ENCODE results near the gene CNTNAP2. TPM values are rescaled to one million over a fixed set of nuclear protein-coding genes. Genes with fewer than 3 reads are reported as not detected.

Gene CNTNAP2
- total and polyA plus RNA-seq, 2 of the 13 experiments (the other 11 are each of a cell fraction or from before 2014, with no cell fraction given): 0.40 to 0.42 TPM

GRCh38 chr7:146090023-146090645, 26.5 kb upstream of the CNTNAP2 start:
- FAIRE-seq: no peak
- in situ Hi-C loops (cut with HindIII; ENCODE audit: extremely low pct_ligation_motif_present, low pct_unique_long_range_greater_than_20kb): loop anchor here (10.0 kb wide), 1 partner anchor 1055 kb away; no protein-coding TSS in a partner anchor
- no peaks in the 10 kb centered on the region for H3K79me2 ChIP-seq (ENCODE audit: insufficient read depth, low read length)
- no peaks in the 10 kb centered on the region for H4K20me1 ChIP-seq (ENCODE audit: insufficient read depth, low read length)
- peak; percentile 8 for DNase-seq (ENCODE audit: low spot score)
- H3K36me3 ChIP-seq (replicated peaks in 1 of 2; ENCODE audit: control insufficient read depth in 1 of 2, insufficient read depth in 2 of 2, low read length in 2 of 2): no peaks in the 10 kb centered on the region
- no peak overlapping the region for H3K4me3 ChIP-seq (replicated peaks in 1 of 3; ENCODE audit: insufficient read depth in 1 of 3, low read depth in 2 of 3, low read length in 3 of 3)
- H3K4me2 ChIP-seq (ENCODE audit: low read depth, low read length): no peak overlapping the region
- H3K27me3 ChIP-seq (ENCODE audit: control insufficient read depth in 1 of 2, insufficient read depth in 2 of 2, low read length in 2 of 2): no peaks in the 10 kb centered on the region
- CTCF ChIA-PET (ENCODE audit: low intra/inter-chr PET ratio, low total read pairs): interaction anchor here (1.0 to 1.3 kb wide), 2 partner anchors 1053 to 1351 kb away, joined by 3 to 9 read pairs; no protein-coding TSS in a partner anchor
- H3K4me1 ChIP-seq (ENCODE audit: insufficient read depth, low read length): no peaks in the 10 kb centered on the region
- 0 out of 2 replicates have a peak, but pooled peaks cover 1% of the 10 kb centered on the region for H3K9me3 ChIP-seq (ENCODE audit: low read length)
- peak; percentile 68 for ATAC-seq
- 1% methylated on average over 4 of the region's 4 CpGs for WGBS (ENCODE audit: low lambda C conversion rate)
- POLR2A ChIA-PET: no interaction called here
- no TSS peak for BruUV-seq (replicated peaks)
- no peak overlapping the region for H3K27ac ChIP-seq (ENCODE audit: extremely low read length, insufficient read depth, low read length)
- H2AFZ ChIP-seq (ENCODE audit: low read length): no peak overlapping the region
- intact Hi-C loops (cut with micrococcal nuclease; ENCODE audit: unreplicated experiment): loop anchor here (1.0 kb wide), 1 partner anchor 1054 kb away; no protein-coding TSS in a partner anchor
- no peak overlapping the region for H3K9ac ChIP-seq (ENCODE audit: insufficient read depth, low read depth, low read length)
- TF ChIP-seq CTCF (CRISPR knock-in tag; IDR thresholded peaks at IDR 0.05): peak; percentile 57
- no peak for TF ChIP-seq GZF1 (CRISPR knock-in tag; IDR thresholded peaks at IDR 0.05)
- peak; percentile 36; the same call in 1 of the 2 replicates for TF ChIP-seq SMC3 (IDR thresholded peaks at IDR 0.05; ENCODE audit: low read length)
- TF ChIP-seq ZNF160 (CRISPR knock-in tag; IDR thresholded peaks at IDR 0.05): no peak
- TF ChIP-seq STAG1 (CRISPR knock-in tag; IDR thresholded peaks at IDR 0.05): peak; percentile 65

DNA sequence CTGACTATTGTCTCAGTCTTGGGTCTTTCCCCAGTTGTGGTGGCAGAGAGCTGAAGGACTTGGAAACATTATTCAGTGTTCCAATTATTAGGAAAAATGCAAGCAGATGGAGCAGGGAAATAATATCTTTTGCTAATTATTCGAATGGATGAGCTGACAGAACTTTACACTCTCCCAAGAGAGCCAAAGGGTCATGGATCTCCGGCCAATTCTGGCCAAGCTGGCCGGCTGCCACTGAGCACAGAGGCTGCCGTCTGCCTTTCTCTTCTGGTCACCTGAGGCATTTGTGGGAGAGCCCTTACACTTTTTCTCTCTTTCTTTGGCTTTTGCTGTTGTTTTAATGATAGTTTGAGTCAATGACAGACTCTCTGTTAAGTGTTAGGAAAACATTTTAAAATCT, 22.2 kb upstream of the CNTNAP2 start:
- H3K4me1 ChIP-seq (ENCODE audit: insufficient read depth, low read length): no peaks in the 10 kb centered on the region
- in situ Hi-C loops (cut with HindIII; ENCODE audit: extremely low pct_ligation_motif_present, low pct_unique_long_range_greater_than_20kb): loop anchor here (10.0 kb wide), 1 partner anchor 1060 kb away; no protein-coding TSS in a partner anchor
- ChIA-PET CTCF (ENCODE audit: low intra/inter-chr PET ratio, low total read pairs) (no interaction called here), POLR2A (no interaction called here)
- no peaks in the 10 kb centered on the region for H4K20me1 ChIP-seq (ENCODE audit: insufficient read depth, low read length)
- no peak overlapping the region for H2AFZ ChIP-seq (ENCODE audit: low read length)
- H3K4me3 ChIP-seq (replicated peaks in 1 of 3; ENCODE audit: insufficient read depth in 1 of 3, low read depth in 2 of 3, low read length in 3 of 3): no peak overlapping the region
- H3K79me2 ChIP-seq (ENCODE audit: insufficient read depth, low read length): no peaks in the 10 kb centered on the region
- intact Hi-C loops (cut with micrococcal nuclease; ENCODE audit: unreplicated experiment): no loop called here
- no peaks in the 10 kb centered on the region for H3K27me3 ChIP-seq (ENCODE audit: control insufficient read depth in 1 of 2, insufficient read depth in 2 of 2, low read length in 2 of 2)
- H3K4me2 ChIP-seq (ENCODE audit: low read depth, low read length): no peak overlapping the region
- DNase-seq (ENCODE audit: low spot score): no peak
- no peak overlapping the region for H3K9ac ChIP-seq (ENCODE audit: insufficient read depth, low read depth, low read length)
- no peaks in the 10 kb centered on the region for H3K36me3 ChIP-seq (replicated peaks in 1 of 2; ENCODE audit: control insufficient read depth in 1 of 2, insufficient read depth in 2 of 2, low read length in 2 of 2)
- H3K27ac ChIP-seq (ENCODE audit: extremely low read length, insufficient read depth, low read length): no peak overlapping the region
- no TSS peak for BruUV-seq (replicated peaks)
- H3K9me3 ChIP-seq (ENCODE audit: low read length): no peaks in the 10 kb centered on the region; the same call in 1 of the 2 replicates
- FAIRE-seq: no peak
- WGBS (ENCODE audit: low lambda C conversion rate): 6% methylated on average over 4 of the region's 4 CpGs
- no peak for ATAC-seq
- TF ChIP-seq ZNF616 (CRISPR knock-in tag; IDR thresholded peaks at IDR 0.05; ENCODE audit: low read depth) (no peak), ZNF276 (CRISPR knock-in tag; IDR thresholded peaks at IDR 0.05; ENCODE audit: low read depth) (no peak), CEBPB (IDR thresholded peaks at IDR 0.05; ENCODE audit: borderline replicate concordance, low read depth, low read length) (no peak), ZNF501 (CRISPR knock-in tag; IDR thresholded peaks at IDR 0.05) (no peak)
- TF ChIP-seq, protein P1, sequence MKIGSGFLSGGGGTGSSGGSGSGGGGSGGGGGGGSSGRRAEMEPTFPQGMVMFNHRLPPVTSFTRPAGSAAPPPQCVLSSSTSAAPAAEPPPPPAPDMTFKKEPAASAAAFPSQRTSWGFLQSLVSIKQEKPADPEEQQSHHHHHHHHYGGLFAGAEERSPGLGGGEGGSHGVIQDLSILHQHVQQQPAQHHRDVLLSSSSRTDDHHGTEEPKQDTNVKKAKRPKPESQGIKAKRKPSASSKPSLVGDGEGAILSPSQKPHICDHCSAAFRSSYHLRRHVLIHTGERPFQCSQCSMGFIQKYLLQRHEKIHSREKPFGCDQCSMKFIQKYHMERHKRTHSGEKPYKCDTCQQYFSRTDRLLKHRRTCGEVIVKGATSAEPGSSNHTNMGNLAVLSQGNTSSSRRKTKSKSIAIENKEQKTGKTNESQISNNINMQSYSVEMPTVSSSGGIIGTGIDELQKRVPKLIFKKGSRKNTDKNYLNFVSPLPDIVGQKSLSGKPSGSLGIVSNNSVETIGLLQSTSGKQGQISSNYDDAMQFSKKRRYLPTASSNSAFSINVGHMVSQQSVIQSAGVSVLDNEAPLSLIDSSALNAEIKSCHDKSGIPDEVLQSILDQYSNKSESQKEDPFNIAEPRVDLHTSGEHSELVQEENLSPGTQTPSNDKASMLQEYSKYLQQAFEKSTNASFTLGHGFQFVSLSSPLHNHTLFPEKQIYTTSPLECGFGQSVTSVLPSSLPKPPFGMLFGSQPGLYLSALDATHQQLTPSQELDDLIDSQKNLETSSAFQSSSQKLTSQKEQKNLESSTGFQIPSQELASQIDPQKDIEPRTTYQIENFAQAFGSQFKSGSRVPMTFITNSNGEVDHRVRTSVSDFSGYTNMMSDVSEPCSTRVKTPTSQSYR (CRISPR knock-in tag; IDR thresholded peaks at IDR 0.05; ENCODE audit: borderline replicate concordance): no peak
